GM18511 (cell line): ENCODE results near the gene ANKS1A.

Experiments
- ATAC-seq: cut with Tn5 transposase; IDR thresholded peaks from one replicate; pipeline ENCODE4 v1.9.1; 2021; ENCODE audit warnings: mild to moderate bottlenecking, moderate library complexity; ENCODE audit not compliant: unreplicated experiment

Gene ANKS1A

DNA sequence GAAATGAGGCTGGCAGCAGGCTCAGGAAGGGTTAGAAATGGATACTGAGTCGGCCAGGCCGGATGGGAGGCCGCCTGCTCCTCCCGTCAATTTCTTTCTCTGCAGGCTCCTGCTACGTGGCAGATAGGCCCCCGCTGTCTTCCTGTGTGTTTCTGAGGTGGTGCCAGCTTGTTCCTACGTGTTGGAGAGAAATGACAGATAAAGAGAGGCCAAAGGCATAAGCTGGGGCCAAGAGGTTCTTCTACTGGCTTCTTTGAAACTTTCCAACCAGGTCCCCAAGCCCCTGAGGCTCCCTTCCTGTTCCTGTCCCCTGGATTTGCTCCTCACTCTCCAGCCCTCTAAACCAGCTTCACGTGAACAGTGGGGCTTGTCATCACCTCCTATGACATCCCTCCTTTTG lies 175.2 kb downstream of the ANKS1A start:
- ATAC-seq = no peak

DNA sequence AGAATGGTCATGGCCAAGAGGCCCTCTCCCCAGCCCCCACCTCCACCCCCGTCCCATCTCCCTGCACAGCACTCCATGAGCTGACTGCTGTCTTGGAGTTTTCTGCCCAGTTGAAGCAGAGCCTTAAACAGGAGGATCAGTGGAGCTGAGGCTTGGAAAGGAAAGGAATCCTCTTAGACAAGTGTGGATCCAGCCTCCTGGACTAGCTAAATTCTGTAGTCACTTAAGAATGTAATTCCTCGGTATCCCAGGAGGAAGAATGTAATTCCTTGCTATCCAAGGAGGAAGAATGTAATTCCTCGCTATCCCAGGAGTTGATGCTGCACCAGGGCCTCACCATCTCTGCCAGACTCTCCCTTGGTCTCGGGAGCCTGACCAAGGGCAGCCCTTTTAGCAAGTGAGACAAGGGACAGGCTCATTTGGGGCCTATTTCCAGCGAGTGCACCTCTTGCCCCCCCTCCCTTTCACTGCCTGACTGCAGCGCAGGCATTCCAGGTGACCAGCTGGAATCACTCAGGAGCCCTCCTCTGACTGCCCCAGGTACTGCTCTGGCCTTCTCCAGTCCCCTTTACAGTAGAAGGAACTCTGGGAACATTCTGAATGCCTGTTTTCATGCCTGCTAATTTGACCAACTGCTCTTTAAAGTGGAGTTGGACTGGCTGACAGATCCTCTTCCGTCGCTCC lies 175.8 kb downstream of the ANKS1A start:
- ATAC-seq = no peak

DNA sequence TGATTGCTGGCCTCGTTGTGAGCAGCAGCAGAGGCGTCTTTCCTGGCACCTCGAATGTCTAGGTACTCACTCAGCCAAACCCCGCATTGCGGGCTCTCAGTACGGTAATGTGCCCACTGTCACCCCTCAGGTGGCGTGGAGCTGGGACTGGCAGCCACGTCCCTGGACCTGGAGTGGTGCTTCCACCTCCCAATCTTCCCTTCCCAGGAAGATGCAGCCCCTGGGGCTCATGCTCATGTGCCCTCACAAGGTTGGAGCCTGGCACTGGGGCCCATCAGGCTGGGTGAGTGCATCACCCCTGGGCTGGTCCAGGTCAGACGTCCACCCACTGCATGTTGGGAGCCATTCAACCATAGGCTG lies 176.4 kb downstream of the ANKS1A start:
- no peak for ATAC-seq

DNA sequence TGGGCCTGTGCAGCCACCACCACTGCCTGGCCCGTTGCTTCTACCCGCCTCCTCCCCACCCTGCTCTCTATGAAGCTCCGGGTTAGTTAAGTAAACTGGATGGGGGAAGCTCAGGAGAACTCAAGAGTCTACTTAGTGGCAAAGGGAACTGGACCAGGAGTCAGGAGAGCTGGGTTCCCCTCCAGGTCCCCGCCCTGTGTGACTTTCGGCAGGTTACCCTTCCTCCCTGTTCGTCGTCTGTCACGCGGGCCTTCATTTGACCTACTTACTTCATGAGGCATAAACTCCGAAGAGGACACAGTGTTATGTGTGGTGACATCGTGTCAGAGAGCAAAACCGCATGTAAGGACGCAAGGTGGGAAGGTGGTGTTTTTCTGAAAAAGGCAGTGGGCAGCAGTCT lies 176.8 kb downstream of the ANKS1A start:
- no peak for ATAC-seq

DNA sequence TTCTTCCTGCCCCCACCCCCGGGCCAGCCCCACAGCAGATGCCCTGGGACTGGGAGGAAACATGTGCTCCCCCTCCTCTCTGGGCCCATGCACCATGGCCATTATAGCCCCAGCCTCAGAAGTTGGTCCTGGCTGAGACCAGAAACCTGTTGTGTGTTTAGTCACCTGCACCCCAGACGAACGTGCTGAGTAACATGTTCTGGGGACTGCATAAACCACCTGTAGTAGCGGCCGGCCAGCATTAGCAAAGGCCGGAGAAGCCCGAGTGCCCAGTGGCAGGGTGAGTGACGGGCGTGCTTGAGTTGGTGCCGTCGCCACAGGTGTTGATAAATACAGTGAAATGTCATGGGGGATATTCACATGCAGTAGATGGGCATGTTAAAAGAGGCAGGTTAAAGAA lies 178.2 kb downstream of the ANKS1A start:
- ATAC-seq = no peak

DNA sequence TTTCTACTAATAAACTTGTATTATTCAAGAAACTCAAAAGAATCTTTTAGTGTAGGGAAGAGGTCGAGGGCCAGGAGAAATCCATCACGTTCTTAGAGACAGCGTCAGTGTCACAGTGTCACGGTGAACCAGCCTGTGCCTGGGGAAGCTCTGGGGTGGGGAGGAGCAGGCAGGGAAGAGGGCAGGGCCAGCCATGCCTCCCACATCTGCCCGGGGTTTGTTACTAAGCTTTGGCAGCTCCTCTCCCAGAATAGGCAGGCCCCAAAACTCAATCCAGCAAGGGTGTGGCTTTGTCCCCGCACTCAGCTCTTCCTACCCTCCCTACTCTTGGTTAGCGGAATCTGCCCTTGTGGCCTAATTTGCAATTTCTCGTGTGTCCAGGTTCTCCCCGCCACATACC lies 179.2 kb downstream of the ANKS1A start:
- no peak for ATAC-seq

DNA sequence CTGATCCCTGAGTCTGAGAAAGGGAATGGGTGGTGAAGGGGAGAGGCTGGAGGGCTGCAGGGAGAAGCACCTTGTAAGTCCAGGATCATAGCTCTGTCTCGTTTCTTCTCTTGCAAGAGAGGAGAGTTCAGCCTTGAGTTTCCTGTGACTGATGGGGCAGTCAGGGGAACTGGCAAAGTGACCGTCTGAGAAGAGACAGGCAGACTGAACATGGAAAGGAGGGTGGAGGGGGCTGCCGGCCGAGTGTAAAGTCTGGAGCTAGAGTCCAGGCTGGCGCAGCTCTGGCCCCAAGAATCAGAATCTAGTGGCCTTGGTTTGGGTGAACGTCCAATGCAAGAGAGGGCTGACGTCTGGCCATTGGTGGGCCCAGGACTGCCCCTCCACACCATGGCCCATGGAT lies 179.6 kb downstream of the ANKS1A start:
- no peak for ATAC-seq

DNA sequence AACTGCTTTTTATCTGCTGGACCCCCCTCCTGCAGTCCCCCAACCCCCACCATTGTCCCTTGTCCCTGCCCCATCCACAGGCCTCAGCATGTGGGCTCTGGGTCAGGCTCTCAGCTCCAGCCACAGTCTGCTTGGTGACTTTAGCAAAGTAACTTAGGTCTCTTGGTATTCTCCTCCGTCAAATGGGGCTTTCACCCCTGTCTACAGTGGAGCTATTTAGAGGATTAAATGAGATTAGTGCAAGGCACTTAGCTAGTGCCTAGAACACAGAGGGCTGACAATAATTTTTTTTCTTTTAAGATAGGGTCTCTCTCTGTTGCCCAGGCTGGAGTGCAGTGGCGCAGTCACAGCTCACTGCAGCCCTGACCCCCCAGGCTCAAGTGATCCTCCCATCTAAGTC lies 180.2 kb downstream of the ANKS1A start:
- no peak for ATAC-seq

DNA sequence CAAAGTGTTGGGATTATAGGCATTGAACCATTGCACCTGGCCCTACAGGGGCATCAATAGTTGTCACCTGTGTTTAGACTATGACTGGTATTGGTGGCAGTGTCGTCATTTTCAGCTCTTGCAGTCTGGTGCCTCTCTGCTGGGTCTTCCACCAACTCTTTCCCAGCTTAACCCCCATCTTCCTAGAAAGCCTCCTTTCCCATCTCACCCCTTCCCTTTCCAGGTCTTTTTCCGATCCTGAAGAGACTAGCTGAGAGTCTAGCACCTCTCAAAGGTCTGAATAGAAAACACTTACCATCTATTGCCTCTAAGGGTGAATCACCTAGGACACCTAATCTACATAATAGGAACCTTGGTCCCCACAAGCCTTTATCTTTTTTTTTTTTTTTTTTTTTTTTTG lies 181.1 kb downstream of the ANKS1A start:
- ATAC-seq = no peak

DNA sequence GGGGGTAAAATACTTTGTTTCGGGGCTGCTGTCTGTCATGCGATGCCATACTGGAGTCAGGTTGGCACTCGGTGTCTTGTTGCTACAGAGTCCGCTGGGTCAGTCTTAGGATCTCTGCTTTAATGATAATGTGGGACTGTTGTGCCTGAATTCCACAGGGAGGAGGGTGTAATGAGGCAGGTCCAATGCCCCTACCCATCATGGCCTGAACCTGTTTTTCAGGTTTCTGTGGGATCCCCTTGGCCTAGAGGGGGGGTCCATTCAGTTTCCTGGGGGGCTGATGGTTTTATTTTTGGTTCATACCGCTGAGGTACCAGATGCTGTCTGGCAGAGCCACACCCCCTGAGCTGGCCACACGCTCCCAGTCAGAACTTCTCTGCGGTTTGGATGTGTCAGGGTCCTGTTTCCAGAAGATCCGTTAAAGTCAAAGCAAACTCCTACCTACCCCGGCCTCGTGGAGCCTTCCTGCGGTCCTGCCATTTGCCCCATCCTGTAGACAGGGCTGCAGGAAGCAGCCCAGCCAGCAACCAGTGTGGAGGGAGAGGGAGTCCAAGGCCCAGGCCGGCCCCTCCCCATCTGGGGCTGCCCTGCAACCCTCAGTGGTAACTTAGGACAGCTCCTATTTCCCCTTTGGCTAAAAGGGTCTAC lies 182.4 kb downstream of the ANKS1A start:
- ATAC-seq = no peak

DNA sequence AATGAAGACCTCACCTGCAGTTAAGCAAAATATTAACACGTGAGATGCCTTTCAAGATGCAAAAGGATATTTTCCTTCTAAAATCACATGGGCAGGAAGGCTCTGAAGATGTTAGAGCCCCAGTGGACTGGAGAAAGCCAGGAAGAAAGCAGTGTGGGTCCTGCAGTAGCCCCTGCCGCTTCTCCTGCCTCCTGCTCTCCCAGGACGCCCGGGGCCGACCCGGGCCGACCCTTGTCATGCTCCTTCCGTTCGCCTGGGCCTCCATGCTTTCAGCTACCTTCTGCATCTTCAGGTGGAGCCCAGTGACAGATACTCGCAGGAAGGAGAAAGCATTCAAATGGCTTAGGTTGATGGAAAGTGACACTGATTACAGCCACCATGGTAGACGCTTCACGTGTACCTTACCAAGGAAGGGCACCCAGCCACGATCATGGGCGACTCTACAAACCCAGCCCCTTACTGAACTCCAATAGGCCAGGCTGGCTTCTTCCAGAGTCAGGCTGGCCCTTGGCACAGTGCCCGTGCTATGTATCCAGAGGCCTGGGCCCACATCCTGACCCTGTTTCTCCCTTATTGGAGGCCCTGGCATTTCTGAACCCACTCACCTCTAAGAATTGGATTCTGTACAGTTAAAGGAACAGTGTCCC lies 183.1 kb downstream of the ANKS1A start:
- ATAC-seq = no peak

DNA sequence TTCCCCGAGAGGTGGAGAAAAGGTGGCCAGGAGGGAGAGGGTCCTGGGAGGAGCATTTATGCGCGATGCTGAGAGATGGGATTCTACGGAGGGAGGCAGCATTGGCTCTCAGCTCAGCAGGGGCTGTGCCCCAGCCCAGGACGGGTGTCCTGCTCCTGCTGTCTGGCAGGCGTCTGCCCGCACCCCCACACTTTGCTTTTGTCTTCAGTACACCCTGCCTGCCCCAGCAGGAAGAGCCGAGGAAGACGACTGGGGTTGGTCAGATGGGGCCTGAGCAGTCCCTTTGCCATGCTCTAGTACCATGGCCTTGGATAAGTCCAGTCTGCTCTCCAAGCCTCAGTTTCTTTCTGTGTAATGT lies 183.6 kb downstream of the ANKS1A start:
- ATAC-seq = no peak

DNA sequence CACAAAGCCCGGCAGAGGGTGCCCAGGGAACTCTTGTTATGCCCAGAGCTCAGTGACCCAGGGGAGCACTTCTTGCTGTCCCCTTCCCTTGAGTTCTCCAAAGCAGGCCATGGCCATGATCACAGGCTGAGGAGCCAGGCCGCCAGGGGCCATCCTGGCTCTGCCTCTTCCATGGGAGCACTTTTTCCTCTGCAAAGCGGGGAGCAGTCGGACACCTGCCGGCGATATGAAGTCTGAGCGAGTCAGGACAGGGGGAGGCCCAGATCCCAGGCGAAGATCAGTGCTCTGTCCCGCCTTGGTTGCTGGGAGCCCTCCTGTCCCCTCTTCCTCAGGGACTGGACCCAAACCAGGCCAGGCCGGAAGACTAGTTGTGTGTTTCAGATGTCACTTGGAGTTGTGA lies 184.2 kb downstream of the ANKS1A start:
- no peak for ATAC-seq

DNA sequence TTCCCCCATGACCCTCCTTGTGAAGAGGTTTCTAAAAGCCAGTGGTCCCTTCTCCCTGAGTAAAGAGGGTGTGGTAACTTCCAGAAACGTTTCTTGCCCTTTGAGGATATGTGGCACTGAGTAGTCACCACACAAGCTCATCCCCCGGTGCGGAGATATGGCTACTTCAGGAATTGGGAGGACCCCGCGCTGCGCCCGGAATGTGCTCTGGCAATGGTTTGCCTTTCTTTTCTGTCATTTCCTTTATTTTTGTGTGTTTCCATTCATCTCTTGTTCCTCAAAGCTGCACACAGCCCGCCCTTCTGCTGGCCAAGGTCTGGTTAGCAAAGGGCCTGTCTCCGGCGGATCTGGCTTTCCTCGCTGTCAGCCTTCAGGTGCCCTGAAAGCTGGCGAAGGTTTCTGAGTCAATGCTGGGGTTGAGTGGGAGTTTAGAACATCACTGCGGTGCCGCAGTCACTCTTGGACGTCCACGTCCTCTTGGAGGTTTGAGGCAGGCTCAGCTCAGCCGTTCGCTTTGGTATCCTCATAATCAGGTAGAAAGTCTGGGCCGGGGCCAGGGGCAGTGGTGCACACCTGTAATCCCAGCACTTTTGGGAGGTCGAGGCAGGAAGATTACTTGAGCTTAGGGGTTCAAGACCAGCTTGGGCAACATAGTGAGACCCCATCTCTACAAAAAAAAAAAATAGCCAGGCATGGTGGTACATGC lies 184.9 kb downstream of the ANKS1A start:
- ATAC-seq = no peak

DNA sequence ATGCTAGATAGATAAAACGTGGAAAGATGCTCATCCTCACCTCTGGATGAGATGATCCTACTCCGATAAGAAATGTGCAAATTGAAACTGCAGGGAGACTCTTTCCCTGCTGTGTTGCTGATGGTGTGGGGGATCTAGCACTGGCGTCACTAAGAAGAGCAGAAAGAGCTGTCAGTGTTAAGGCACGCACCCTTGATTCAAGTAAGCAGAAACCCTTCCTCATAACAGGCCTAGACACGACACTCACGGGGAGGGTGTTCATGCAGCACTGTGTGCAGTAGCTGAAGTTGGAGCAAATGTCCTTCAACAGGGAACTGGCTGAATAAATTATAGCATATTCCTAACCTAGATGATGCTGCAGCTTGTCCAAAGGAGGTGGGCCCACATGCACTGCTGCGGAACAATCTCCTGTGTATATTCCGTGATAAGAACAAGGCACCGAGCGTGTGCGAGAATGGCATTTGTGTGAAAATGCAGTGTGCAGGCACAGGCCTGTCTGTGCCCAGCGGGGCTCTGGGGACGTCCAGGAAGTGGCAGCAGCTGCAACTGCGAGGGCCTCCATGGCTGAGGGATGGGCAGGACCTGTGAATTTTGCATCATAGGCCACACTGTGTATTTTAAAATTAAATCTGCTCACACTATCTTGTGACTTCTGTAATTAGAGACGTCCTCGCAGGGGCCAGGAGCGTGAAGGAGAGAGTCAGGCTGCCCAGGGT lies 188.1 kb downstream of the ANKS1A start:
- no peak for ATAC-seq

DNA sequence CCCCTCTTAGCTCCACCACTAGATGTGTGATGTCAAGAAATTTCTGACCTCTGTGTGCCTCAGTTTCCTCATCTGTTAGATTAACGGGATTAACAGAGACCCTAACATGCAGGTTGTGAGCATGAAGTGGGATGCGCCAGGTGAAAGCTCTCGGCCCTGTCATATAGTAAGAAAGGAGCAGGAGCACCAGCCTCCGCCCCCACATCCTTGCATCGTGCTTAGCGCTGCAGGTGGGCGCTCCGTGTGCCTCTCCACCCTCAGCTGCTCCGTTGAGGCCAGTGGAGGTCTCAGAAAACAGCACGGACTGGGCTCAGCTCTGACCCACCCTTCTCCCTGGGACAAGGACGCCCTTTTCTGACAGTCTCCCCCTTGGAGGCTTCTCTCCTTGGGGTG lies 188.7 kb downstream of the ANKS1A start:
- no peak for ATAC-seq

DNA sequence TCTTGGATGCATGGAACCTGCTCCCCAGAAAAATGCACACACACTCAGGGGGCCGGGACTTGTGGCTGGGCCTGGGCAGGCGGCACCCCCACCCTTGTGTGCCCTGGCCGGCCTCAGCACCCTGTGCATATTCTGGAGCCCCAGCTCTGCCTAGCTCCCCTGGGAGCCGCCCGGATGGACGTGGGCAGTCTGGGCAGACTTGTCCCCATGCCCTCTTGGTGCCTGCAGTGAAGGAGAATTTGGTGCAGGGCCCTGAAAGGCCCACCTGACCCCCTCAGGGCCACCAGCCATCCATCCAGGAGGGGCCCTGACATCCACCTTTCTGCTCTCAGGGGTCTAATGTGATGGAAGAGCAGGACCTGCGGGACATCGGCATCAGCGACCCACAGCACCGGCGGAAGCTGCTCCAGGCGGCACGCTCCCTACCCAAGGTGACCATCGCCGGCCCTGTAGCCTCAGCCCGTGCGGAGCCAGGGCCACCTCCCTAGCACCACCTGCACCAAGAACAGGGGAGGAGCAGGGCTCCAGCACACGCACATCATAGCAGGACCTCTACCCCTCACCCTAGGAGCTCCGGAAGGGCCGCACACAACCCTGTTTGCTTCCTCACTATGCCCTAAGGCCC lies 189.3 kb downstream of the ANKS1A start:
- ATAC-seq = no peak

DNA sequence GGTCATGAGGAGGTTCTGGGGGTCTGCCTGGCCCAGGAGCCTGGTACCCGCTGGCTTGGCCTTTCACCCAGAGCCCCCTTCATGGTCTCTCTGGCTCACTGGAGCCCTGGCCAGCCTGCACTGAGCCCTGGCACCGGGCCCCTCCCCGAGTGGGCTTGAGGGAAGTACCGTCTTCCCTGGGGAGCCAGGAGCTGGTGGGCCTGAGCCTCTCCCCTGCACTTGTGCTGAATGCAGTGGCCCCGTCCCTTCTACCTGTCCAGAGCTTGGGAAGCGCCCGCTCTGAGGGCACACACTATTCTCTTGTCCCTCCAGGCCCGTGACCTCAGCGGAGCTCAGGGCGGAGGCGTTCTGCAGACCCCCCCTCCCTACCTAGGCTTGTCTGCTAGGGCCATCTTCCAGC lies 189.8 kb downstream of the ANKS1A start:
- no peak for ATAC-seq

DNA sequence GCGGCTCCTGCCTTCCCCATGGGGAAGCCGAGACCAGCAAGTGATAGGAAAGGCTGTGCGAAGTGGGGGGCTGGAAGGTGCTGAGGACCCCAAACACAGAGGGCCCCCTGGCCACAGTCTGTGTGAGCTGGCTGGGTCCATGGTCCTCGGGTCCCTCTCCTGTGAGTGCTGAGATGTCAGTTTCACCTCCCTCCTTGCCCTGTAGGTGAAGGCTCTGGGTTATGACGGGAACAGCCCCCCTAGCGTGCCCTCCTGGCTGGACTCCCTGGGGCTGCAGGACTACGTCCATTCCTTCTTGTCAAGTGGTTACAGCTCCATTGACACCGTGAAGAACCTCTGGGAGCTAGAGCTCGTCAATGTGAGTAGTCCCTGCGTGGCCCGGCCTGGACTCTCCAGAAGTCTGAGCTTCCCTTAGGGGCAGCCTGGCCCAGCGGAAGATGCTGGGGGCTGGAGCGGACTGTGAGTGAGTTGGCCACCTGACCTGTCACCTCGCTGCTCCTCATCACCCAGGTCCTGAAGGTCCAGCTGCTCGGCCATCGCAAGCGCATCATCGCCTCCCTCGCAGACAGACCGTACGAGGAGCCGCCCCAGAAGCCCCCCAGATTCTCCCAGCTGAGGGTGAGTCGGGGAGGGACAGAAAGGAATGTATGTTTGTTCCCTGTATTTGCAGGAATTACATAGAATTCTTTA lies 190.4 kb downstream of the ANKS1A start:
- ATAC-seq = no peak

DNA sequence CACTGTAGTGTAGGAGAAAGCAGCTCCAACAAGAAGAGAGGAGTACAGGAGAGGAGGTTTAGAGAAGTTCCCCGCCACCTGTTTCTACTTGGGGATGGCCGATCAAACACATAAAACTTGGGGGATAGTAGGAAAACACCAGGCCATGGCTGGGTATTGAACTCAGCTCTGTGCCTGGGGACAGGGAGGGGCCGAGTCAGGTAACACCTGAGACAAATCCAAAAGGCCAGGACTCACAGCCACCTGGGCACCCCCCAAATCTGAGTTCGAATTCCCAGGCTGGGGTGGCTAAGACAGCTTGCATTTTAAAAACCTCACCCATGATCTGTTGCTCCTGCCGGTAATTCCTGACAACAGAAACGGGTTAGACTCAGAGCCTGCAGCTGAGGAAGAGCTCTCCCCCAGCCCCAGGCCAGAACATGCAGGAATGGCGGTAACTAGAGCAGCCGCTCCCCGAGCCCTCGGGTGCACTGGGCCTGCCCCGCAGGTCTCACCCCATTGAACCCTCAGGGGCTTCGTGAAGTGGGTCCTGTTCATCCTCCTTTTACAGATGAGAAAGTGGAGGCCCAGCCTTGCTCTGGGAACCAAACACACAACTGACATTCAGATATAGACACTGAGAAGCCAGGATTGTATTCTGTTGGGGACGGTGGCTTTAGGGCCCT lies 191.1 kb downstream of the ANKS1A start:
- no peak for ATAC-seq
